GM21367 (cell line): Measurements from ENCODE around the gene ZNF423.

Experiments used
- ATAC-seq: cut with Tn5 transposase; IDR thresholded peaks from one replicate; pipeline ENCODE4 v1.9.1; 2021; ENCODE audit not compliant: unreplicated experiment

Gene ZNF423

GRCh38 chr16:49467540-49468372, 388.2 kb downstream of the ZNF423 start:
- ATAC-seq: no peak

DNA sequence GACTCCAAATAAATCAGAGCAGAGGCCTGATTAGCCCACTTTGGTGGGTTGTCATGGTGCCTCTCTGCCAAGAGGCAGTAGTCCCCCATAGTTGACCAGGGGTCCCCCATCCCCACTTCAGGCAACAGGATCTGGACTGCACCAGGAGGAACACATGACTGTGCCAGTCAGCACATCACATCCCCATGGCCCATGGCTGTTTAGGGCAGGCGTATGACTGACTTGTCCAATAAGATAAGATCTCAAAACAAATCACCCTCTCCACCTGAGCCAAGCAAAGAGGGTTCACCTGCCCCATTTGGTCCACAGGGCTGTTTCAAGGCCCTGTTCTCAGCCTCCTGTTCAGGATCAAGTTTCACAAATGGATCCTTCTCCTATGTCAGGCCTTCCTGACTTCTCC, 389.0 kb downstream of the ZNF423 start:
- ATAC-seq: no peak

GRCh38 chr16:49466529-49466831, 389.4 kb downstream of the ZNF423 start:
- no peak for ATAC-seq

GRCh38 chr16:49465661-49466528, 390.0 kb downstream of the ZNF423 start:
- no peak for ATAC-seq

GRCh38 chr16:49464877-49465504, 390.9 kb downstream of the ZNF423 start:
- no peak for ATAC-seq

GRCh38 chr16:49464093-49464492, 391.8 kb downstream of the ZNF423 start:
- no peak for ATAC-seq

DNA sequence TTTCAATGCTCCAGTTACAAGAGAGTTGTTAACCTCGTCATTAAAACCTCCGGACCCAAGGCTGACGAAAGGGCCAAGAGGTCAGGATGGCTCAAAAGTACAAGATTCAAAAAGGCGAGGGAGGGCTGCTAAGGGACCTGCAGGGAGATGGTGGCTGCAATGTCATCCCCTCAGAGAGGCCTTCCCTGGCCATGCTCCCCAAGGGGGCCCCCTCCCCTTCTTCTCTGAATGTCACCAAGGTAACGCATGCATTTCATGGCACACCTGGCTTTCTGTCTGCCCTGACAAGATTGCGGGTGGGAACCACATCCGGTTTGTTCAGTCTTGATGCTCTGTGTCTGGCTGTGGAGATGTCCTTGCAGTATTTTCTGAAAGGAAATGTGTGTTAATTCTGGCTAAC, 392.4 kb downstream of the ZNF423 start:
- peak; percentile 81 for ATAC-seq

DNA sequence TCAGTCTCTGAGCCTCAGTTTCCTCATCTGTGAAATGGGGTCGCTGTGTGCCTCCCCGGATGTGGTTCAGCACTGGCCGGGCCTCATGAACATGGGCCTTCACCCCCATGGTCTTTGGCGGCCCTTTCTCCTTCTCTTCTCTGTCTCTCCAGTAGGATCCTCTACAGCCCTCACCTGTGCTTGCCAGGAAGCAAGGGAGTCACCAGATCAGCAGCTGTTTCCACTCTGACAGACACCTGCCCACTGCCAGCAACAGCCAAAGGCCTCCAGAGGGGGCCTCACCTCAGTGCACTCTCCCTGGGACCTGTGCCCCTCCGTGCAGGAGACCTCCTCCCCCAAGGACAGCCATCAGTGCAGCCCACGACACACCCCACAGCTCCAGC, 392.9 kb downstream of the ZNF423 start:
- no peak for ATAC-seq

DNA sequence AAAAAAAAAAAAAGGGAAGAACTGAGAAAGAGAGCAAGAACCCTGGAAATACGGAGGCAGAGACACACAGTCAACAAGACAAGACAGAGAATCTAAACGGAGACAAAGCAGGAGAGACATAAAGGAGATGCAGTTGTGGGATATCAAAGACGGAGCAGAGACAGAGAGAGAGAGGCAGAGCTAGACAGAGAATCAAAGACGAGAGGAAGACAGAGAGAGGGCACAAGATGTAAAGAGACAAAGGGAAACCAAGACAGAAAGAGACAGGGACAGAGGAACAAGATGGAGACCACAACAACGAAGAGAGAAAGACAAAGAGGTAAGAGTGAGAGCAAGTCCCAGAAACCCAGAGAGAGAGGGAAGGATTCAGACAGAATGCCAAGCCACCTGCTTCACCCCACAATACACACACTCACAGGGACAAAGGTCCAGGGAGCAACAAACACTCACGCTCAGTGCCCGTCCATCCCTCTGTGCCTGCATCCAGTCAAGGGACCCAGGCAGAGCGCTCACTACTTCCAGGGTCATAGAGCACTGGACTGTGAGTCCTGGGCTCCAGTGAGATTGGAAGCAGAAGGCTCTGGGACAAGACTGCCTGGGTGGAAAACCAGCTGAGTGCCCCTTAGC, 393.4 kb downstream of the ZNF423 start:
- no peak for ATAC-seq

GRCh38 chr16:49461517-49461951, 394.4 kb downstream of the ZNF423 start:
- no peak for ATAC-seq

GRCh38 chr16:49460786-49461470, 395.0 kb downstream of the ZNF423 start:
- no peak for ATAC-seq

GRCh38 chr16:49459953-49460735, 395.8 kb downstream of the ZNF423 start:
- ATAC-seq: no peak

DNA sequence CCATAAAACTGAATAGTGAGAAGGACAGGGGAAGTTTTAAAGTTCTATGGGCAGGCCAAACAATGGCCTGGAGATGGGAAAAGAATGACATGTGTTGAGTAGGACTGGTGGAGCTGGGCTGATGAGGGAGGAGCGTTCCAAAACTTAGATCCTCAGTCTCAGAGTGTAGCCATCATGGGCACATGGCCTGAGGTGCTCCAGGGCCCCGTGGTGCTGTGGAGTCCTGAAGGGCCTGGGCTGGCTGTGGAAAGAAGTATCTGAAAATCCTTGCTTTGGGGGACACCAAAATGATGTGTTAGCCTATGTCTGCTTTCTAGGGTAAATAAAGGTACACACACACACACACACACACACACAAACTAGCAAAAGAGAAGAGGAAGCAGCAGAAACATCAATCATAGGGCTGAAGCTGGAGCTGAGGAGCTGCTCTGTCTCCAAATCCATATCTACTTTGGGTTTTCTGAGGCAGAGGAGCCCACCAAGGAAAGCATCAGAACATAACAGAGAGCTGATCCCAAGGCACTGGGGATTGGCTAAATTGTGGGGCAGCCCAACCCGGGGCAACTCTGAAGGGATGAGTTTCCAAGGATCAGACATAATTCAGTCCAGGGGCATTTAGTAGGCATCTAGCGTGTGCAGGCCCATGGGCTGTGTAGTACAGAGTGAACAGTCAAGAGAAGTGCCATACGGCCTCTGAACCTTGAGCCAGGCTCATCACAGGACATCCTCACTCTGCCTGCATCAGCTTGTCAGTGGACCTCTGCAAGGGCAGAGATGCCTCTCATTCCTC, 397.1 kb downstream of the ZNF423 start:
- ATAC-seq: no peak

DNA sequence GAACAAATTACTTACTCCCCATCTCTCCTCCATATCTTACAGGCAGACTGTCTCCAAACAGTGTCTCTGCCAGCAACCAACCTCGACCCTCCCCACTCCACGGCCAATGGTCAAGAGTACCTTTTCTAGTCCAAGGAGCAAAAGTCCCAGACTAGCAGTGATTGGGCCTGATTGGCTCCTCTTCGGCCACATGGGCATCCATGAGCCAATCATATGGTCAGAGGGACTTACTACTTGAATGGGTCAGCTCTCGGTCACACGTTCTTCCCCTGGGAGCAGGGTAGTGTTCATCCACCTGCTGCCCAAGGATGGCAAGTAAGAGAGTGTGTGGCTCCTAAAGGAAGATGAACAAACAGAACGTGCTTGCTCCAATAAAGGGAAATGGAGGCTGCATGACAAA, 397.7 kb downstream of the ZNF423 start:
- ATAC-seq: no peak

DNA sequence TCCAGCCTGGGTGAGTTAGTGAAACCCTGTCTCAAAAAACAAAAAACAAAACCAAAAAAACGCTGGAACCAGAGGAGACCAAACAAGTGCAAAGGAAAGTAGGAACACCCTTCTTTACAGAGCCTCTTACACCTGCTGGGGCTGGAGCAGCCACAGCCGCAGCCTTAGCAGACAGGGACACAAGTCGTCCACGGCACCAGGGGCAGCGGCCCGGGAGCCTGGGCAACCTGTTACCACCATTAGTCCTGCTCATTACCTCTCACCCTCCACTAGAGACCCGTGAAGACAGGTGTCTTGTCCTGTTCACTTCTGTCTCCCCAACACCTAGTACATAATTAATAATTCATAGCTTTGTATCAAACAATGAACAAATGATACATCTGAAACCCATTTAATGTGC, 398.7 kb downstream of the ZNF423 start:
- ATAC-seq: no peak

DNA sequence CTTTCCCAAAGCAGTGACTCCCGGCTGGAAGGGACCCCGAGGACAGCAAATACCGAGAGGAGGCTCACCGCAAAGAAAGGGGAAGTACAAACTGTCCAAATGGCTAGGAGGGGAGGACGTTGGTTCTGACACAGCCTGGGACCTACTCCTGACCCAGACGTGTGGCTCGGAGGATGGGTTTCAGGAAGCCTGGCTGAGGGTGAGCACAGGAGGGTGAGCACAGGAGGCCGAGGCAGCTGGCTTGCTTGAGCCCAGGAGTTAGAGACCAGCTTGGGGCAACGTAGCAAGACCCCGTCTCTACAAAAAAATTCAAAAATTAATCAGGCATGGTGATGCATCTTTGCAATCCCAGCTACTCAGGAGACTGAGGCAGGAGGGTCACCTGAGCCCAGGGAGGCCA, 399.1 kb downstream of the ZNF423 start:
- ATAC-seq: no peak

- no peak for ATAC-seq
Observed at GRCh38 chr16:49455991-49456745, 399.7 kb downstream of the ZNF423 start.

GRCh38 chr16:49455181-49455990, 400.5 kb downstream of the ZNF423 start:
- ATAC-seq: no peak
